GM06990 (cell line): Measurements from ENCODE around the gene NR1D1.
A peak's percentile ranks its signal among the peaks of the same experiment; 100 is the strongest.

Source experiments
- DNase-seq: peaks from one replicate; pipeline ENCODE4 v3.0.0-alpha.2; 2011; ENCODE audit not compliant: insufficient read length; ENCODE audit errors: extremely low read depth
- H3K27me3 ChIP-seq: replicated peaks from 2 replicates; pipeline ENCODE4 v1.6.0; 2011; ENCODE audit warnings: low read length; ENCODE audit not compliant: control insufficient read depth, insufficient read depth
- H3K36me3 ChIP-seq: 2 replicates; pipeline ENCODE4 v1.5.1; 2011; ENCODE audit warnings: low read length; ENCODE audit not compliant: control insufficient read depth, insufficient read depth
- H3K4me3 ChIP-seq: replicated peaks from 2 replicates; pipeline ENCODE4 v1.5.1; 2011; ENCODE audit warnings: low read depth, mild to moderate bottlenecking, control low read depth, low read length
- CTCF ChIP-seq: IDR thresholded peaks from 2 replicates; pipeline ENCODE4 v1.5.1; 2011; ENCODE audit warnings: low read length, control low read depth, mild to moderate bottlenecking, inconsistent platforms; ENCODE audit not compliant: insufficient read depth, poor library complexity, severe bottlenecking

NR1D1 gene

DNA sequence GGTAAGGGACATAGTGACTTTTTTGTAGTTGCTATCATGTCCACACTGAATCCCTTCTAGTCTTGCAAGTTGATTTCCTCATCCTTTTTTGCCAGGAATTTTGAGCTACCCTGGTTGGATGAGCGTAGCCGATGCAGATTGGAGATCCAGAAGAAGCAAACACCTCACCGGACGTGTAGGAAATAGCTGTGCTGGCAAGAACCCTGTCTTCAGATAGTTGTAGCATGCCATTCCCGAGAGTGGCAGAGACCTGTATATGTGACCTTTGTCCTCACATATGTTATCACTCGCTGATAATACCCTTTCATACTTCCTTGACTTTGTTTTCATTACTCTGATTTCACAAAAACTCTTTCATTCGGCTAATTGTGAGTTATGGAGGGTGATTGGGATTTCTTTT, 33.8 kb upstream of the NR1D1 start:
- no peaks in the 10 kb centered on the region for H3K27me3 ChIP-seq
- TF ChIP-seq CTCF = no peak
- peaks cover 22% of the 10 kb centered on the region for H3K36me3 ChIP-seq
- H3K4me3 ChIP-seq = no peak overlapping the region
- no peak for DNase-seq

DNA sequence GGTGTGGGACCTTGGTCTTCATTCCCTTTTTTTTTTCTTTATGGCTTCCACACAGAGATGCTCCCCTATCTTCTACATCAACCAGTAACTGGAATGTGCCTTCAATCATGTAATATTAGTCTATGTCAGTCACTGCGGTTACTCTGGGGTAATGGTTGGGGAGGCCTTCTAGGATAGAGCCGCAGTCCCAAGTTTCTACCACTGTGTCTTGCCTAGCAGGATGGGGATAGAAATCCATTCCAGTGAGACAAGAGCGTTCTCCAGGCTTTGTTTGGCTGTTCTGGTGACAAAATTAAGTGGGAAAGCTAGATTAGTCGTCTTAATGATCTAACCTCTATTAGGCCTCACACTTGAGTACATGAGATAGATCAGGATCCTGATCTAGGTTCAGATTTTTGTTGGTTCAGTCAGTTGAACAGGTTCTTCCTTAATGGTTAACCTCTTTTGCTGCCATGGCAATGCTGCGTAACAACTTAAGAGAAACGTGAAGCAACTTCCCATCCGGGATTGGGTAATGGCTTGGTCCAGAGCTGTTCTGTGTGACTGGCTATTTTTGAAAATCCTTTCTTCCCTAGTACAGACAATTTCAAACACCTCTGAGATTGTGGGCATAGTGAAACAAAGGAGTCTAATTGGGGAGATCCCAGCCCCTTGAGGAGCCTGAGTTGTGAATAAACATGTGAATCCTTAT, 30.1 kb upstream of the NR1D1 start:
- Histone ChIP-seq H3K36me3 (peaks cover 28% of the 10 kb centered on the region), H3K4me3 (no peak overlapping the region), H3K27me3 (no peaks in the 10 kb centered on the region)
- TF ChIP-seq CTCF = no peak
- no peak for DNase-seq

- no peak for DNase-seq
- TF ChIP-seq CTCF = no peak
- no peaks in the 10 kb centered on the region for H3K27me3 ChIP-seq
- H3K36me3 ChIP-seq = peaks cover 26% of the 10 kb centered on the region
- H3K4me3 ChIP-seq = no peak overlapping the region
Measured at GRCh38 chr17:40129498-40129897, 29.1 kb upstream of the NR1D1 start.

GRCh38 chr17:40124279-40125141, 24.1 kb upstream of the NR1D1 start:
- Histone ChIP-seq H3K4me3 (peak overlapping the region; percentile 90), H3K27me3 (no peaks in the 10 kb centered on the region), H3K36me3 (peaks cover 9% of the 10 kb centered on the region)
- no peak for TF ChIP-seq CTCF
- DNase-seq = no peak

- Histone ChIP-seq H3K4me3 (peak overlapping the region; percentile 90), H3K27me3 (no peaks in the 10 kb centered on the region), H3K36me3 (peaks cover 7% of the 10 kb centered on the region)
- no peak for DNase-seq
- no peak for TF ChIP-seq CTCF
Measured at GRCh38 chr17:40123811-40124114, 23.4 kb upstream of the NR1D1 start.
